ENCODE measurements around the gene GALK1. TPM values are rescaled to one million over a fixed set of nuclear protein-coding genes. Genes with fewer than 3 reads are reported as not detected.

The GALK1 gene
- total RNA-seq, 4 donors from 2014 or later = 15.2 to 34.9 (median 22.9) TPM

- TF ChIP-seq POLR2AphosphoS5 (IDR thresholded peaks at IDR 0.05) (no peak), POLR2A (IDR thresholded peaks at IDR 0.05) (no peak), CTCF (IDR thresholded peaks at IDR 0.05) (no peak), EP300 (IDR thresholded peaks at IDR 0.05) (no peak)
- Histone ChIP-seq H3K36me3 (peaks cover 25% of the 10 kb centered on the region), H3K4me3 (peak overlapping the region; percentile 63), H3K4me1 (peaks cover 30% of the 10 kb centered on the region), H3K27ac (peak overlapping the region; percentile 87), H3K9me3 (no peaks in the 10 kb centered on the region), H3K27me3 (peaks cover 10% of the 10 kb centered on the region)
- 40% methylated on average over 2 of the region's 5 CpGs for WGBS
- peak in 1 of 2 donors; percentile 66 for DNase-seq (ENCODE audit: low spot score in 2 of 2)
Measured at GRCh38 chr17:75722076-75722475, 42.9 kb downstream of the GALK1 start.

- H3K27ac ChIP-seq = peak overlapping the region; percentile 87
- peak in 1 of 2 donors; percentile 69 for DNase-seq (ENCODE audit: low spot score in 2 of 2)
- WGBS = no CpG with 5 or more reads among the region's 33 CpGs
- peaks cover 30% of the 10 kb centered on the region for H3K4me1 ChIP-seq
- peaks cover 21% of the 10 kb centered on the region for H3K36me3 ChIP-seq
- no peaks in the 10 kb centered on the region for H3K9me3 ChIP-seq
- peaks cover 10% of the 10 kb centered on the region for H3K27me3 ChIP-seq
- peak overlapping the region; percentile 63 for H3K4me3 ChIP-seq
- TF ChIP-seq EP300 (IDR thresholded peaks at IDR 0.05) (no peak), CTCF (IDR thresholded peaks at IDR 0.05) (no peak), POLR2AphosphoS5 (IDR thresholded peaks at IDR 0.05) (no peak), POLR2A (IDR thresholded peaks at IDR 0.05) (no peak)
Measured at GRCh38 chr17:75721463-75722011, 43.5 kb downstream of the GALK1 start.

- peaks cover 30% of the 10 kb centered on the region for H3K4me1 ChIP-seq
- H3K27ac ChIP-seq = peak within 1 kb of the TSS; percentile 87
- peaks cover 14% of the 10 kb centered on the region for H3K36me3 ChIP-seq
- peak in 1 of 2 donors; percentile 70 for DNase-seq (ENCODE audit: low spot score in 2 of 2)
- peak within 1 kb of the TSS; percentile 63 for H3K4me3 ChIP-seq
- H3K27me3 ChIP-seq = peaks cover 10% of the 10 kb centered on the region
- 4% methylated on average over 15 of the region's 70 CpGs for WGBS
- TF ChIP-seq POLR2A (IDR thresholded peaks at IDR 0.05) (peak in 1 of 2 donors; percentile 12), POLR2AphosphoS5 (IDR thresholded peaks at IDR 0.05) (no peak), EP300 (IDR thresholded peaks at IDR 0.05) (no peak)
- no peaks in the 10 kb centered on the region for H3K9me3 ChIP-seq
Measured at GRCh38 chr17:75720656-75721462, 44.1 kb downstream of the GALK1 start, which contains the start of gene ITGB4. ITGB4 (plus strand) TSS chr17:75721459; CDS start chr17:75724704, 3,245 bp downstream.

GRCh38 chr17:75719732-75720131 is 45.3 kb downstream of the GALK1 start:
- H3K4me1 ChIP-seq = peaks cover 30% of the 10 kb centered on the region

GRCh38 chr17:75712446-75712845 is 52.5 kb downstream of the GALK1 start:
- TF ChIP-seq CTCF (IDR thresholded peaks at IDR 0.05) (no peak), EP300 (IDR thresholded peaks at IDR 0.05) (no peak), POLR2A (IDR thresholded peaks at IDR 0.05) (no peak), POLR2AphosphoS5 (IDR thresholded peaks at IDR 0.05) (no peak)
- peaks cover 12% of the 10 kb centered on the region for H3K36me3 ChIP-seq
- H3K9me3 ChIP-seq = no peaks in the 10 kb centered on the region
- no peak overlapping the region for H3K27ac ChIP-seq
- H3K27me3 ChIP-seq = no peaks in the 10 kb centered on the region
- H3K4me3 ChIP-seq = no peak overlapping the region
- no peak for DNase-seq (ENCODE audit: low spot score in 2 of 2)
- 53% methylated on average over 2 of the region's 2 CpGs for WGBS
- peaks cover 4% of the 10 kb centered on the region for H3K4me1 ChIP-seq

More at GRCh38 chr17:75719732-75720131, 45.3 kb downstream of the GALK1 start:
- Histone ChIP-seq H3K27ac (no peak overlapping the region), H3K9me3 (no peaks in the 10 kb centered on the region), H3K4me3 (no peak overlapping the region), H3K27me3 (peaks cover 10% of the 10 kb centered on the region), H3K36me3 (peaks cover 5% of the 10 kb centered on the region)
- TF ChIP-seq POLR2AphosphoS5 (IDR thresholded peaks at IDR 0.05) (no peak), CTCF (IDR thresholded peaks at IDR 0.05) (no peak), POLR2A (IDR thresholded peaks at IDR 0.05) (no peak)
- 100% methylated on average over 1 of the region's 2 CpGs for WGBS
- DNase-seq (ENCODE audit: low spot score in 2 of 2) = no peak

Other genes with a start within 250 kb of the GALK1 start
- gene CASKIN2, start 249.7 kb downstream of the GALK1 start, total RNA-seq = 10 to 100 TPM; 18.7 to 25.1 (median 22.1) TPM
- 10 to 100 TPM; 53.9 to 73.5 (median 62.9) TPM for gene TSEN54, start 248.7 kb downstream of the GALK1 start, total RNA-seq
- gene LLGL2, start 239.5 kb downstream of the GALK1 start, total RNA-seq = 100 to 1,000 TPM in 1 of 4 donors, 10 to 100 TPM in 3; 75.3 to 114 (median 78.4) TPM
- gene MYO15B, start 177.4 kb downstream of the GALK1 start, total RNA-seq = 100 to 1,000 TPM in 1 of 4 donors, 10 to 100 TPM in 3; 28.4 to 126 (median 76.1) TPM
- gene SMIM5, start 131.8 kb downstream of the GALK1 start, total RNA-seq = 10 to 100 TPM in 2 of 4 donors, 1 to 10 TPM in 2; 1.7 to 11.8 (median 8.6) TPM
- 100 to 1,000 TPM in 1 of 4 donors, 10 to 100 TPM in 3; 35.3 to 129 (median 63.6) TPM for gene RECQL5, start 98.0 kb downstream of the GALK1 start, total RNA-seq
- gene SAP30BP, start 97.9 kb downstream of the GALK1 start, total RNA-seq = 100 to 1,000 TPM in 1 of 4 donors, 10 to 100 TPM in 3; 67.0 to 104 (median 86.3) TPM
- 100 to 1,000 TPM; 382 to 583 (median 474) TPM for gene ITGB4, start 43.7 kb downstream of the GALK1 start, total RNA-seq
- gene UNK, start 19.6 kb upstream of the GALK1 start, total RNA-seq = 10 to 100 TPM; 27.8 to 68.2 (median 31.9) TPM
- gene UNC13D, start 79.2 kb upstream of the GALK1 start, total RNA-seq = 10 to 100 TPM in 1 of 4 donors, 1 to 10 TPM in 3; 5.2 to 21.0 (median 7.2) TPM
- 10 to 100 TPM; 64.9 to 99.4 (median 76.9) TPM for gene WBP2, start 90.1 kb upstream of the GALK1 start, total RNA-seq
- 10 to 100 TPM; 22.8 to 43.1 (median 27.7) TPM for gene TRIM47, start 113.4 kb upstream of the GALK1 start, total RNA-seq
- 10 to 100 TPM; 22.5 to 44.6 (median 32.1) TPM for gene TRIM65, start 131.8 kb upstream of the GALK1 start, total RNA-seq
- 100 to 1,000 TPM in 1 of 4 donors, 10 to 100 TPM in 3; 41.7 to 113 (median 50.2) TPM for gene MRPL38, start 139.7 kb upstream of the GALK1 start, total RNA-seq
- 10 to 100 TPM; 17.8 to 57.5 (median 27.9) TPM for gene FBF1, start 175.8 kb upstream of the GALK1 start, total RNA-seq
- gene ACOX1, start 214.0 kb upstream of the GALK1 start, total RNA-seq = 10 to 100 TPM; 59.6 to 89.7 (median 71.5) TPM
- gene TEN1, start 214.0 kb upstream of the GALK1 start, total RNA-seq = 10 to 100 TPM; 20.0 to 43.6 (median 26.9) TPM
- 10 to 100 TPM in 2 of 4 donors, 1 to 10 TPM in 2; 5.6 to 33.1 (median 9.6) TPM for gene CDK3, start 235.7 kb upstream of the GALK1 start, total RNA-seq